Activated CD4-positive, alpha-beta T cell treated with anti-CD3 and anti-CD28 coated beads for 36 hours (primary cell): ENCODE results near the gene PTGR1. TPM values are rescaled to one million over a fixed set of nuclear protein-coding genes. Genes with fewer than 3 reads are reported as not detected.
A peak's percentile ranks its signal among the peaks of the same experiment; 100 is the strongest.

ENCODE experiments used
- ATAC-seq: fragments of 200-7000 bp; cut with Tn5 transposase; one replicate; pipeline ENCODE4 v1.10.0; 2021; ENCODE audit warnings: mild to moderate bottlenecking, moderate library complexity
- CTCF ChIA-PET: fragments of 350-600 bp; sonication (Branson Sonifier 250); formaldehyde crosslinking; loops from one replicate; lab custom pipeline; 2021; ENCODE audit warnings: antibody characterized with exemption; lab: Charles Lee
- POLR2A ChIA-PET: fragments of 350-600 bp; sonication (Branson Sonifier 250); formaldehyde crosslinking; loops from one replicate; lab custom pipeline; 2021; ENCODE audit warnings: antibody characterized with exemption, inconsistent platforms; lab: Charles Lee
- DNase-seq: peaks from one replicate; pipeline ENCODE4 v3.0.0-alpha.2; 2020
- H3K27ac Mint-ChIP-seq: one replicate; pipeline ENCODE4 v1.8.0; 2021; ENCODE audit warnings: mixed read lengths
- H3K27me3 Mint-ChIP-seq: one replicate; pipeline ENCODE4 v1.8.0; 2021; ENCODE audit warnings: mixed read lengths
- H3K36me3 Mint-ChIP-seq: one replicate; pipeline ENCODE4 v1.8.0; 2021; ENCODE audit warnings: low read depth, mixed read lengths
- H3K4me1 Mint-ChIP-seq: one replicate; pipeline ENCODE4 v1.8.0; 2021; ENCODE audit warnings: mixed read lengths
- H3K4me3 Mint-ChIP-seq: one replicate; pipeline ENCODE4 v1.8.0; 2021; ENCODE audit warnings: mild to moderate bottlenecking, moderate library complexity, mixed read lengths
- H3K9me3 Mint-ChIP-seq: one replicate; pipeline ENCODE4 v1.8.0; 2021; ENCODE audit warnings: low read depth, mixed read lengths
- intact Hi-C, 2 experiments: fragments of 100-400 bp; cut with DNase I in 1 of 2; cut with micrococcal nuclease in 1 of 2; formaldehyde crosslinking; loops; one replicate each; pipeline versions ENCODE4 v1.14.2 to v1.15.1; 2022 to 2024; cut with DNase I, micrococcal nuclease
- total RNA-seq, 2 experiments: library from RNA; stranded (reverse); gene quantifications; one replicate each; pipeline ENCODE4 v1.2.3, GENCODE V29; 2021

Gene PTGR1
- total RNA-seq, 2 experiments from 2014 or later, result 3.9 to 4.7 TPM

GRCh38 chr9:111615928-111616327 is 16.5 kb upstream of the PTGR1 start:
- H3K27ac Mint-ChIP-seq, result no peak overlapping the region
- no peaks in the 10 kb centered on the region for H3K36me3 Mint-ChIP-seq
- H3K9me3 Mint-ChIP-seq, result no peaks in the 10 kb centered on the region
- peaks cover 6% of the 10 kb centered on the region for H3K27me3 Mint-ChIP-seq
- POLR2A ChIA-PET, result no interaction called here
- intact Hi-C loops, result no loop called here
- H3K4me3 Mint-ChIP-seq, result no peak overlapping the region
- ATAC-seq, result no peak
- no peaks in the 10 kb centered on the region for H3K4me1 Mint-ChIP-seq
- DNase-seq, result no peak
- CTCF ChIA-PET, result interaction anchor here (0.7 kb wide), 2 partner anchors 13 to 21 kb away, joined by 3 to 4 read pairs; no protein-coding TSS in a partner anchor

GRCh38 chr9:111613436-111614040 is 14.1 kb upstream of the PTGR1 start:
- ChIA-PET POLR2A (no interaction called here), CTCF (interaction anchor here (1.2 to 1.9 kb wide), 3 partner anchors 8 to 10 kb away, joined by 3 to 9 read pairs (median 3); no protein-coding TSS in a partner anchor)
- Mint-ChIP-seq H3K27me3 (peaks cover 14% of the 10 kb centered on the region), H3K36me3 (no peaks in the 10 kb centered on the region), H3K4me1 (no peaks in the 10 kb centered on the region), H3K9me3 (no peaks in the 10 kb centered on the region), H3K27ac (no peak overlapping the region), H3K4me3 (no peak overlapping the region)
- no peak for DNase-seq
- no peak for ATAC-seq
- intact Hi-C loops, result no loop called here

GRCh38 chr9:111610845-111611244 is 11.4 kb upstream of the PTGR1 start:
- DNase-seq (no peak), ATAC-seq (no peak)
- intact Hi-C loops, result no loop called here
- Mint-ChIP-seq H3K36me3 (no peaks in the 10 kb centered on the region), H3K27ac (no peak overlapping the region), H3K4me3 (no peak overlapping the region), H3K4me1 (no peaks in the 10 kb centered on the region), H3K9me3 (no peaks in the 10 kb centered on the region), H3K27me3 (peaks cover 12% of the 10 kb centered on the region)
- ChIA-PET CTCF (interaction anchor here (1.0 kb wide), 1 partner anchor 11 kb away, joined by 3 read pairs; no protein-coding TSS in a partner anchor), POLR2A (interaction anchor here (0.6 to 1.1 kb wide), 2 partner anchors 81 to 769 kb away, joined by 3 read pairs; partner anchors contain the start of gene HSDL2)

- no peaks in the 10 kb centered on the region for H3K4me1 Mint-ChIP-seq
- H3K36me3 Mint-ChIP-seq, result no peaks in the 10 kb centered on the region
- no peak for DNase-seq
- POLR2A ChIA-PET, result interaction anchor here (0.6 to 1.1 kb wide), 2 partner anchors 81 to 770 kb away, joined by 3 read pairs; partner anchors contain the start of gene HSDL2
- peaks cover 12% of the 10 kb centered on the region for H3K27me3 Mint-ChIP-seq
- no peak overlapping the region for H3K4me3 Mint-ChIP-seq
- intact Hi-C loops, result no loop called here
- no peak overlapping the region for H3K27ac Mint-ChIP-seq
- ATAC-seq, result no peak
- H3K9me3 Mint-ChIP-seq, result no peaks in the 10 kb centered on the region
- CTCF ChIA-PET, result interaction anchor here (1.0 to 1.2 kb wide), 2 partner anchors 11 to 18 kb away, joined by 3 read pairs; no protein-coding TSS in a partner anchor
These were observed 10.7 kb upstream of the PTGR1 start for GRCh38 chr9:111610149-111610548.

GRCh38 chr9:111605041-111605559 is 5.7 kb upstream of the PTGR1 start:
- peaks cover 11% of the 10 kb centered on the region for H3K27me3 Mint-ChIP-seq
- H3K9me3 Mint-ChIP-seq, result no peaks in the 10 kb centered on the region
- no peak overlapping the region for H3K27ac Mint-ChIP-seq
- no peak overlapping the region for H3K4me3 Mint-ChIP-seq
- intact Hi-C loops, result no loop called here
- DNase-seq (no peak), ATAC-seq (no peak)
- ChIA-PET POLR2A (no interaction called here), CTCF (interaction anchor here (1.1 kb wide), 1 partner anchor 16 kb away, joined by 3 read pairs; no protein-coding TSS in a partner anchor)
- H3K36me3 Mint-ChIP-seq, result no peaks in the 10 kb centered on the region
- H3K4me1 Mint-ChIP-seq, result peaks cover 6% of the 10 kb centered on the region

- Mint-ChIP-seq H3K27me3 (peaks cover 15% of the 10 kb centered on the region), H3K4me1 (peaks cover 9% of the 10 kb centered on the region), H3K36me3 (no peaks in the 10 kb centered on the region), H3K27ac (no peak overlapping the region), H3K4me3 (no peak overlapping the region), H3K9me3 (no peaks in the 10 kb centered on the region)
- intact Hi-C loops, result no loop called here
- POLR2A ChIA-PET, result no interaction called here
- DNase-seq (no peak), ATAC-seq (no peak)
- CTCF ChIA-PET, result interaction anchor here (1.2 kb wide), 2 partner anchors 9 to 12 kb away, joined by 3 read pairs; no protein-coding TSS in a partner anchor
These were observed 4.7 kb upstream of the PTGR1 start for GRCh38 chr9:111604054-111604615.

- POLR2A ChIA-PET, result interaction anchor here (0.6 kb wide), 1 partner anchor 1034 kb away, joined by 12 read pairs; no protein-coding TSS in a partner anchor
- intact Hi-C loops, result no loop called here
- Mint-ChIP-seq H3K27ac (no peak overlapping the region), H3K9me3 (no peaks in the 10 kb centered on the region), H3K27me3 (peaks cover 17% of the 10 kb centered on the region), H3K36me3 (no peaks in the 10 kb centered on the region), H3K4me1 (peaks cover 16% of the 10 kb centered on the region), H3K4me3 (no peak overlapping the region)
- ATAC-seq (no peak), DNase-seq (no peak)
- CTCF ChIA-PET, result interaction anchor here (1.2 kb wide), 2 partner anchors 10 to 13 kb away, joined by 3 read pairs; no protein-coding TSS in a partner anchor
These were observed 3.6 kb upstream of the PTGR1 start for GRCh38 chr9:111603041-111603440.

- no peaks in the 10 kb centered on the region for H3K36me3 Mint-ChIP-seq
- CTCF ChIA-PET, result interaction anchor here (0.6 kb wide), 1 partner anchor 627 kb away, joined by 3 read pairs; no protein-coding TSS in a partner anchor
- H3K4me3 Mint-ChIP-seq, result no peak overlapping the region
- H3K4me1 Mint-ChIP-seq, result peaks cover 21% of the 10 kb centered on the region
- ATAC-seq, result no peak
- intact Hi-C loops, result no loop called here
- peak overlapping the region; percentile 10 for H3K27ac Mint-ChIP-seq
- H3K9me3 Mint-ChIP-seq, result no peaks in the 10 kb centered on the region
- POLR2A ChIA-PET, result no interaction called here
- DNase-seq, result peak; percentile 11
- H3K27me3 Mint-ChIP-seq, result peaks cover 23% of the 10 kb centered on the region
These were observed 2.0 kb upstream of the PTGR1 start for GRCh38 chr9:111601237-111602018.

- ChIA-PET POLR2A (no interaction called here), CTCF (interaction anchor here (0.6 to 0.9 kb wide), 2 partner anchors 17 to 1924 kb away, joined by 3 to 4 read pairs; no protein-coding TSS in a partner anchor)
- Mint-ChIP-seq H3K9me3 (no peaks in the 10 kb centered on the region), H3K4me1 (peaks cover 21% of the 10 kb centered on the region), H3K4me3 (peak overlapping the region; percentile 75), H3K27me3 (peaks cover 23% of the 10 kb centered on the region), H3K36me3 (no peaks in the 10 kb centered on the region), H3K27ac (no peak overlapping the region)
- DNase-seq (peak; percentile 5), ATAC-seq (no peak)
- intact Hi-C loops, result loop anchor here (1.0 to 5.0 kb wide), 5 partner anchors 31 to 297 kb away; partner anchors contain the start of genes DNAJC25 (in 2 of the 2), GNG10 (in 1 of the 2) and UGCG (in 1 of the 2)
These were observed 502 bp upstream of the PTGR1 start for GRCh38 chr9:111599955-111600343.

- Mint-ChIP-seq H3K4me3 (peak overlapping the region; percentile 75), H3K4me1 (peaks cover 21% of the 10 kb centered on the region), H3K36me3 (no peaks in the 10 kb centered on the region), H3K9me3 (no peaks in the 10 kb centered on the region), H3K27ac (peak overlapping the region; percentile 33), H3K27me3 (peaks cover 23% of the 10 kb centered on the region)
- intact Hi-C loops, result loop anchor here (1.0 to 5.0 kb wide), 7 partner anchors 24 to 298 kb away; partner anchors contain the start of genes DNAJC25 (in 2 of the 2), GNG10 (in 1 of the 2) and UGCG (in 1 of the 2)
- peak; percentile 24 for ATAC-seq
- no peak for DNase-seq
- ChIA-PET POLR2A (no interaction called here), CTCF (interaction anchor here (0.6 to 1.5 kb wide), 17 partner anchors 10 to 690 kb away, joined by 3 to 28 read pairs (median 3); no protein-coding TSS in a partner anchor)
These were observed 735 bp downstream of the PTGR1 start for GRCh38 chr9:111598733-111599091.
